HepG2 (cell line): ENCODE data around the gene LHPP. TPM values are rescaled to one million over a fixed set of nuclear protein-coding genes. Genes with fewer than 3 reads are reported as not detected.

Experiments used
- DDIT3 ChIP-seq: sonication (generic); formaldehyde crosslinking; IDR thresholded peaks from 2 replicates; pipeline ENCODE4 v1.4.0; 2020; ENCODE audit warnings: mild to moderate bottlenecking, missing genetic modification reagents
- EP300 ChIP-seq, 3 experiments: sonication (generic) in 1 of 3; formaldehyde crosslinking in 1 of 3; IDR thresholded peaks; 2 replicates each; pipeline versions ENCODE4 v1.5.1 to v1.6.1; 2011 to 2020; ENCODE audit warnings: low read depth in 2 of 3, low read length in 2 of 3, borderline replicate concordance in 1 of 3, improper control_type of control experiment in 1 of 3, mild to moderate bottlenecking in 1 of 3, missing genetic modification reagents in 1 of 3, moderate library complexity in 1 of 3
- FOXC1 ChIP-seq: sonication (generic); formaldehyde crosslinking; IDR thresholded peaks from 2 replicates; pipeline ENCODE4 v1.8.0; 2022; ENCODE audit warnings: mild to moderate bottlenecking, missing genetic modification reagents, borderline replicate concordance
- PITX1 ChIP-seq: sonication (generic); formaldehyde crosslinking; IDR thresholded peaks from 2 replicates; pipeline ENCODE4 v1.5.1; 2020; ENCODE audit warnings: mild to moderate bottlenecking, missing genetic modification reagents
- PPARG ChIP-seq: conservative IDR thresholded peaks from 2 replicates; pipeline ENCODE4 v1.6.1; 2016; ENCODE audit warnings: missing biosample characterization, missing genetic modification reagents
- RAD21 ChIP-seq: fragments of 450-650 bp; formaldehyde crosslinking; IDR thresholded peaks from 2 replicates; pipeline ENCODE4 v1.5.0; 2020; ENCODE audit warnings: mild to moderate bottlenecking
- RCOR2 ChIP-seq: IDR thresholded peaks from 2 replicates; pipeline ENCODE4 v1.6.1; 2016; ENCODE audit warnings: missing biosample characterization, missing genetic modification reagents
- STAG1 ChIP-seq: sonication (generic); formaldehyde crosslinking; IDR thresholded peaks from 2 replicates; pipeline ENCODE4 v1.4.0; 2020; ENCODE audit warnings: missing genetic modification reagents
- SYNCRIP ChIP-seq: fragments of 200-400 bp; formaldehyde crosslinking; IDR thresholded peaks from 2 replicates; pipeline ENCODE4 v1.6.1; 2018; ENCODE audit warnings: mild to moderate bottlenecking, low read depth, low read length; ENCODE audit not compliant: insufficient read depth
- ZFY ChIP-seq: sonication (generic); formaldehyde crosslinking; IDR thresholded peaks from 2 replicates; pipeline ENCODE4 v1.4.0; 2020; ENCODE audit warnings: missing genetic modification reagents
- ZMAT5 ChIP-seq: sonication (generic); formaldehyde crosslinking; IDR thresholded peaks from 2 replicates; pipeline ENCODE4 v1.5.0; 2020; ENCODE audit warnings: mild to moderate bottlenecking, low read depth, missing genetic modification reagents, borderline replicate concordance
- ZNF230 ChIP-seq: sonication (generic); formaldehyde crosslinking; IDR thresholded peaks from 2 replicates; pipeline ENCODE4 v1.4.0; 2020; ENCODE audit warnings: mild to moderate bottlenecking, missing genetic modification reagents
- ZNF292 ChIP-seq: sonication (generic); formaldehyde crosslinking; IDR thresholded peaks from 2 replicates; pipeline ENCODE4 v1.8.1; 2022; ENCODE audit warnings: mild to moderate bottlenecking, low read depth, missing genetic modification reagents, borderline replicate concordance
- ZNF30 ChIP-seq: sonication (generic); formaldehyde crosslinking; IDR thresholded peaks from 2 replicates; pipeline ENCODE4 v1.5.0; 2020; ENCODE audit warnings: mild to moderate bottlenecking, missing genetic modification reagents
- ZNF503 ChIP-seq: sonication (generic); formaldehyde crosslinking; IDR thresholded peaks from 2 replicates; pipeline ENCODE4 v1.4.0; 2020; ENCODE audit warnings: missing genetic modification reagents
- ZNF557 ChIP-seq: sonication (generic); formaldehyde crosslinking; IDR thresholded peaks from 2 replicates; pipeline ENCODE4 v1.4.0; 2020; ENCODE audit warnings: missing genetic modification reagents
- ZNF576 ChIP-seq: sonication (generic); formaldehyde crosslinking; IDR thresholded peaks from 2 replicates; pipeline ENCODE4 v1.4.0; 2020; ENCODE audit warnings: mild to moderate bottlenecking, missing genetic modification reagents
- polyA plus RNA-seq, 8 experiments: library from polyadenylated mRNA; depleted of rRNA in 3 of 8; stranded (reverse) in 7 of 8; unstranded in 1 of 8; fragments of >200 nt; fragmentation: Illumina TruSeq in 4 of 8; extraction: Trizol in 4 of 8; gene quantifications; 2 replicates each; pipeline versions ENCODE4 v1.2.1 to v1.2.3, GENCODE V29; 2011 to 2016; ENCODE audit warnings: low read depth in 4 of 8, missing spikeins in 1 of 8, mixed read lengths in 1 of 8; ENCODE audit not compliant: insufficient read depth in 1 of 8
- total RNA-seq, 5 experiments: library from RNA; depleted of rRNA; stranded (reverse); fragments of >200 nt; fragmentation: Illumina TruSeq; extraction: Trizol; gene quantifications; 2 replicates each; pipeline ENCODE4 v1.2.3, GENCODE V29; 2016; ENCODE audit warnings: low read depth in 1 of 5
- TF ChIP-seq, protein P1 (sequence below): sonication (generic); formaldehyde crosslinking; IDR thresholded peaks from 2 replicates; pipeline ENCODE4 v1.5.0; 2020; ENCODE audit warnings: mild to moderate bottlenecking, missing genetic modification reagents, borderline replicate concordance
- TF ChIP-seq, protein P2 (sequence below): sonication (generic); formaldehyde crosslinking; IDR thresholded peaks from 2 replicates; pipeline ENCODE4 v1.8.0; 2022; ENCODE audit warnings: mild to moderate bottlenecking, missing genetic modification reagents, borderline replicate concordance
- TF ChIP-seq, protein P3 (sequence below): sonication (generic); formaldehyde crosslinking; IDR thresholded peaks from 2 replicates; pipeline ENCODE4 v1.4.0; 2020; ENCODE audit warnings: missing genetic modification reagents

The LHPP gene
- total and polyA plus RNA-seq, 2 of the 13 experiments (the other 11 are each of a cell fraction or from before 2014, with no cell fraction given), result 5.2 to 13.1 TPM

GRCh38 chr10:124565565-124566221 is 104.1 kb downstream of the LHPP start (continued):
- TF ChIP-seq, protein P1, sequence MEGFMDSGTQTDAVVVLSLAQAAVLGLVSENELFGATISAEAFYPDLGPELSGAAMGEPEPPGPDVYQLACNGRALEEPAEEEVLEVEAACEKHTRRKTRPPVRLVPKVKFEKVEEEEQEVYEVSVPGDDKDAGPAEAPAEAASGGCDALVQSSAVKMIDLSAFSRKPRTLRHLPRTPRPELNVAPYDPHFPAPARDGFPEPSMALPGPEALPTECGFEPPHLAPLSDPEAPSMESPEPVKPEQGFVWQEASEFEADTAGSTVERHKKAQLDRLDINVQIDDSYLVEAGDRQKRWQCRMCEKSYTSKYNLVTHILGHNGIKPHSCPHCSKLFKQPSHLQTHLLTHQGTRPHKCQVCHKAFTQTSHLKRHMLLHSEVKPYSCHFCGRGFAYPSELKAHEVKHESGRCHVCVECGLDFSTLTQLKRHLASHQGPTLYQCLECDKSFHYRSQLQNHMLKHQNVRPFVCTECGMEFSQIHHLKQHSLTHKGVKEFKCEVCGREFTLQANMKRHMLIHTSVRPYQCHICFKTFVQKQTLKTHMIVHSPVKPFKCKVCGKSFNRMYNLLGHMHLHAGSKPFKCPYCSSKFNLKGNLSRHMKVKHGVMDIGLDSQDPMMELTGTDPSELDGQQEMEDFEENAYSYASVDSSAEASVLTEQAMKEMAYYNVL (CRISPR knock-in tag), result no peak
- TF ChIP-seq, protein P2, sequence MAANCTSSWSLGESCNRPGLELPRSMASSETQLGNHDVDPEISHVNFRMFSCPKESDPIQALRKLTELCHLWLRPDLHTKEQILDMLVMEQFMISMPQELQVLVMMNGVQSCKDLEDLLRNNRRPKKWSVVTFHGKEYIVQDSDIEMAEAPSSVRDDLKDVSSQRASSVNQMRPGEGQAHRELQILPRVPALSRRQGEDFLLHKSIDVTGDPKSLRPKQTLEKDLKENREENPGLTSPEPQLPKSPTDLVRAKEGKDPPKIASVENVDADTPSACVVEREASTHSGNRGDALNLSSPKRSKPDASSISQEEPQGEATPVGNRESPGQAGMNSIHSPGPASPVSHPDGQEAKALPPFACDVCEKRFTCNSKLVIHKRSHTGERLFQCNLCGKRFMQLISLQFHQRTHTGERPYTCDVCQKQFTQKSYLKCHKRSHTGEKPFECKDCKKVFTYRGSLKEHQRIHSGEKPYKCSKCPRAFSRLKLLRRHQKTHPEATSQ (CRISPR knock-in tag), result no peak
- TF ChIP-seq RAD21, result peak; percentile 88
- TF ChIP-seq DDIT3 (CRISPR knock-in tag), result no peak
- no peak for TF ChIP-seq ZMAT5 (CRISPR knock-in tag)
- TF ChIP-seq STAG1 (CRISPR knock-in tag), result peak; percentile 80
- TF ChIP-seq ZFY (CRISPR knock-in tag), result 0 out of 2 replicates have a peak, but pooled peaks have one; percentile 28
- TF ChIP-seq ZNF557, result no peak
- no peak for TF ChIP-seq EP300 (IDR thresholded peaks at IDR 0.05; ENCODE audit: low read depth in 2 of 2, low read length in 2 of 2)
- TF ChIP-seq EP300 (CRISPR knock-in tag; IDR thresholded peaks at IDR 0.05; ENCODE audit: borderline replicate concordance), result no peak
- TF ChIP-seq PPARG, result no peak
- peak; percentile 38; the same call in 1 of the 2 replicates for TF ChIP-seq ZNF292 (CRISPR knock-in tag)
- no peak for TF ChIP-seq ZNF576 (CRISPR knock-in tag)
- TF ChIP-seq ZNF503 (CRISPR knock-in tag), result no peak
- no peak for TF ChIP-seq FOXC1 (CRISPR knock-in tag)
- no peak for TF ChIP-seq ZNF30 (CRISPR knock-in tag)
- TF ChIP-seq SYNCRIP, result no peak
- TF ChIP-seq RCOR2 (CRISPR knock-in tag), result no peak
- TF ChIP-seq ZNF230 (CRISPR knock-in tag), result 0 out of 2 replicates have a peak, but pooled peaks have one; percentile 29
- TF ChIP-seq, protein P3, sequence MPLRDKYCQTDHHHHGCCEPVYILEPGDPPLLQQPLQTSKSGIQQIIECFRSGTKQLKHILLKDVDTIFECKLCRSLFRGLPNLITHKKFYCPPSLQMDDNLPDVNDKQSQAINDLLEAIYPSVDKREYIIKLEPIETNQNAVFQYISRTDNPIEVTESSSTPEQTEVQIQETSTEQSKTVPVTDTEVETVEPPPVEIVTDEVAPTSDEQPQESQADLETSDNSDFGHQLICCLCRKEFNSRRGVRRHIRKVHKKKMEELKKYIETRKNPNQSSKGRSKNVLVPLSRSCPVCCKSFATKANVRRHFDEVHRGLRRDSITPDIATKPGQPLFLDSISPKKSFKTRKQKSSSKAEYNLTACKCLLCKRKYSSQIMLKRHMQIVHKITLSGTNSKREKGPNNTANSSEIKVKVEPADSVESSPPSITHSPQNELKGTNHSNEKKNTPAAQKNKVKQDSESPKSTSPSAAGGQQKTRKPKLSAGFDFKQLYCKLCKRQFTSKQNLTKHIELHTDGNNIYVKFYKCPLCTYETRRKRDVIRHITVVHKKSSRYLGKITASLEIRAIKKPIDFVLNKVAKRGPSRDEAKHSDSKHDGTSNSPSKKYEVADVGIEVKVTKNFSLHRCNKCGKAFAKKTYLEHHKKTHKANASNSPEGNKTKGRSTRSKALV (CRISPR knock-in tag), result no peak
- 0 out of 2 replicates have a peak, but pooled peaks have one; percentile 36 for TF ChIP-seq PITX1 (CRISPR knock-in tag)
